Stimulated activated CD8-positive, alpha-beta memory T cell treated with anti-CD3 and anti-CD28 coated beads, Interleukin-4, amount 100 ng/mL, for 48 hours (primary cell): Measurements from ENCODE around the gene FADS2.

Experiments
- DNase-seq: peaks from one replicate; pipeline ENCODE4 v3.0.0-alpha.2; 2020

Gene FADS2

DNA sequence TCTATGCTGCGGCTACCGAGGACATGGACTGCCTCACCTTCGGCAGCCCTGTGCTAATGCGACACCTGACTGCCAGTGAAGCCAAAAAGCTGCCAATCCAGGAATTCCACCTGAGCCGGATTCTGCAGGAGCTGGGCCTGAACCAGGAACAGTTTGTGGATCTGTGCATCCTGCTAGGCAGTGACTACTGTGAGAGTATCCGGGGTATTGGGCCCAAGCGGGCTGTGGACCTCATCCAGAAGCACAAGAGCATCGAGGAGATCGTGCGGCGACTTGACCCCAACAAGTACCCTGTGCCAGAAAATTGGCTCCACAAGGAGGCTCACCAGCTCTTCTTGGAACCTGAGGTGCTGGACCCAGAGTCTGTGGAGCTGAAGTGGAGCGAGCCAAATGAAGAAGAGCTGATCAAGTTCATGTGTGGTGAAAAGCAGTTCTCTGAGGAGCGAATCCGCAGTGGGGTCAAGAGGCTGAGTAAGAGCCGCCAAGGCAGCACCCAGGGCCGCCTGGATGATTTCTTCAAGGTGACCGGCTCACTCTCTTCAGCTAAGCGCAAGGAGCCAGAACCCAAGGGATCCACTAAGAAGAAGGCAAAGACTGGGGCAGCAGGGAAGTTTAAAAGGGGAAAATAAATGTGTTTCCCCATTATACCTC is 32.1 kb upstream of the FADS2 start:
- no peak for DNase-seq

GRCh38 chr11:61797263-61797944 is 30.7 kb upstream of the FADS2 start:
- peak; percentile 70 for DNase-seq

- no peak for DNase-seq
Measured at GRCh38 chr11:61799665-61800284, 28.3 kb upstream of the FADS2 start.

DNA sequence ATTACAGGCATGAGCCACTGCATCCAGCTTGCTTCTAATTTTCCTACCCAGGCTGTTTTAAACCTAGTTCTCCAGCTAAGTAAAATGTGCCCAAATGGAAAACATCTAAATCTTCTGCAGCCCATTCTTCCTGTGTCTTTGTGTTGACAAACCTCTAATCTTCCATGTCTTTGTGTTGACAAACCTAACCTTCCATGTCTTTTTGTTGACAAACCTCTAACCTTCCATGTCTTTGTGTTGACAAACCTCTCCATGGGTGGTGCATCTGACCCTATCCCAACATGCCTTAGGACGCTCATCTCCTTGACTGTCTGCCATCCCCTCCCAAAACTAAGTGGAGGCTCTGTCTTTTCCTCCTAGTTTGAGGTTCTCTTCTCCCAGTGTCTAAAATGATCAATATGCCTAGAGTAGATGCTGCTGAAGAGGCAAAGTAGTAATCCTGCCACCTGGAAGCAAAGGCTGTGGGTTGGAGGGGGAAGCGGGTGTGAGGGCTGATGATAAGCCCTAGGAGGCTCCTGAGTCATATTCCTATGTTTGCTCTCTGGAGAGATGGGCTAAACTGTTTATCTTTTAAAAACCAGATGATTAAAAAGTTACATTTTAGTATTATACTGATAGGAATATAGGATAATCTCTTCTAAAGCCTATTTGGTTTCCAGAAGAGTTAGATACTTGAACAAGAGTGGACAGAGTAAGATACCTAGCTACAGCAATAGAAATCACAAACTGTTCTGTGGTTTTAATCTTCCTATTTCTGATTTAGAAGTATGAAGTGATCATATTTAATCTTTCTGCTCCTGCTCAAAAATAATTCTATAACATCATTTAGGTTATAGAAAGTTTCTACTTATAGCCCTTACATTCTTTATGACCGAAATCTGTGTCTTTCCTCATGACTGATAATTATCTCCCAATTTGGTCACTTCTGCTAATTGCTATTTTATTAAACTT is 27.5 kb upstream of the FADS2 start:
- DNase-seq = no peak

DNA sequence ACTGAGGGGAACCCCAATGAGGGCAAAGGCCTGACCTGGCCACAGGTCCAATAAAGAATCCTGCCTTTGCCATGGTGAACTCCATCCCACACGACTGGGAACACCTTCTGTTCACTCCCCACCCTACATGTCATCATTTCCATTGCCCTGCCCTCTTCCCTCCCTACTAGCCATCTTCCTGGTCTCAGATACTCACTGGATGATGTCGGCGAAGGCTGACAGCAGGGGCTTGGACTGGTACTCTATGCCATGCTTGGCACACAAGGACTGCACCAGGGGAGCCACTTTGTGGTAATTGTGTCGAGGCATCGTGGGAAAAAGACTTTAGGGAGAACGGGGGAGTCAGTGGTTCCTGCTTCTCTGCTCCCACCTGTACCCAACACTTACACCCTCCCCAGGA is 25.5 kb upstream of the FADS2 start:
- DNase-seq = no peak

GRCh38 chr11:61803889-61804647 is 24.0 kb upstream of the FADS2 start:
- no peak for DNase-seq

- DNase-seq = no peak
Measured at GRCh38 chr11:61805146-61805545, 23.0 kb upstream of the FADS2 start.

DNA sequence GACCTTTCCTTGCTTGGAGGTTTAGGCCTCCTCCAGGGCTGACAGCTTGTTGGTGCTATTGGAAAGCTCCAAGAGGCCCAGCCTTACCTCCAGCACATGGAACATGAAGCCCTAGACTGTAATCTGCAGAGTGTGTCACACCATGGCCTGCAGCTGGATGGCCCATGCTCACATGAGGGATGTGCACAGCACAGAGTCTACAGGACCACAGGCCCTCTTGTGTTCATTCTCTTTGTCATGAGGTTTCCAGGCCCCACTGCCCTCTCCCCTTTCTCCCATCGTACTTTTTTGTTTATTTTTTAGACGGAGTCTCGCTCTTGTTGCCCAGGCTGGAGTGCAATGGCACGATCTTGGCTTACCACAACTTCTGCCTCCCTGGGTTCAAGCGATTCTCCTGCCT is 21.3 kb upstream of the FADS2 start:
- no peak for DNase-seq

GRCh38 chr11:61810671-61811175 is 17.4 kb upstream of the FADS2 start:
- no peak for DNase-seq

- no peak for DNase-seq
Measured at GRCh38 chr11:61811831-61812230, 16.3 kb upstream of the FADS2 start.

DNA sequence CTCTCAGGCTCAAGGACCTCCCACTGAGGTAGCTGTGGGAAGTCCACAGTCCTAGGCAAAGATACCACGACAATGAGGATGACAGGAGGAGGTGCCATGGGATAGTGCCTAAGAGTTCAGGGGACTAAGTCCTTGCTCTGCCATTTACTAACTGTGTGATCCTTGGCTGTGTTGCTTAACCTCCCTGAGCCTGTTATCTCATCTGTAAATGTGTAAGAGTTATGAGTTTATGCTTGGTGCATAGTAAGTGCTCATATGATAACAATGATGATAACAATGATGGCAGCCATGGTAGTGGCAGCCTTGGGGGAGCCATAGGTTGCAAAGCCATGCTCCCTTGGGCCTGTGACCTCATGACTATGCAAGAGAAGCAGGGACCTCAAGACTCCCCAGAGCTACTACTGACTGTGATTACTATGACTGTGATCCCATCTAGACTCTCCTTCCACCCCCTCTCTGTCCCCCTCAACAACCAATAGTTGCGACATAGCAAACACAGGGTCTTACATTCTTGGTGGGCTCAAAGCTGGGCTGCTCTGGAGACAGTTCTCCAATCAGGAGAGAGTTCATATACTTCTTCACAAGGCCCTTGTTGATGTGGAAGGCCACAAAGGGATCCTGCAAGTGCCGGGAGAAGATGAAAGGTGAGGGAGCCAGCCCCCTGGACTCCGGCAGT is 15.2 kb upstream of the FADS2 start:
- DNase-seq = no peak

- DNase-seq = no peak
Measured at GRCh38 chr11:61814247-61814957, 13.7 kb upstream of the FADS2 start.

DNA sequence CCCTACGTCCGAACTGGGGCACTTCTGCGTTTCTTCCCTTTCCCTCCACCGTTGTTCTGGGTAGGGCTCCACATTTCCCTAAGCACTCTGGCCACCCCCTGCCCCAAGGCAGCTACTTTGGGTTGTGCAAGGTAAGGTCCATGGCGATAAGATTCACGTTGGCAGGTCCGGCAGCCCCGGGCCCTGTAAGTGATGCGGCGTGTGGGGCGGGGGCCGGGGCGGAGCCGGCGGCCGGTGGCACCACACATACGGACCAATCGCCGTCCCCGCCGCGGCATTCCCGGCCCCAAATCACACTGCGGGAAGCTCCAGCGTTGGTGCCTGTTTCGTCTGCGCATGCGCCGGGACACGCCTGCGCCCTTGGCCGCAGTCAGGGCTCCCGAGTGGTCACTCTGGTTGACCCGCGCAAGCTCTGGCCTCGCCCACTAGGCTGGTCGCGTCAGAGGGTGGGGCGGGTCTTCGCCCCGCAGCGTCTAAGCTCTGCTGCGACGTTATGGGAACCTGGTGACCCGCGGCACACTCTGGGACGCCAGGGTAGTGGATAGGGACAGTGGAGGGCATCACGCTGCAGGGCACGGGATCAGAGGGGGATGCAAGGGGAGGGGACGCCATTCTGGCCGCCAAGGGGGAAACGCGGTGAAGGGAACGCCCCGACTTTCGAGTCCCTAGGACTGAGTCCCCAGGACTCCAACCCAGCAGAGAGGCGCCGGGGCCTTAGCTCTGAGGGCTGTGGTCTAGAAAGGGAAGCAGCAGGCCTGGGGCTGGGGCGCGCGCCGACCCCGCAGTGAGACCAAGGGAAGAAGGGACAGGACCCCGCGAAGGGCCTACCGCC is 12.9 kb upstream of the FADS2 start:
- DNase-seq = peak; percentile 77

GRCh38 chr11:61815790-61816735 is 12.0 kb upstream of the FADS2 start:
- peak; percentile 77 for DNase-seq

GRCh38 chr11:61816736-61817455 is 11.2 kb upstream of the FADS2 start, which contains the start of gene FADS1:
TSS of gene FADS1 (minus strand) at chr11:61817003. CDS start at chr11:61816929, 74 bp downstream.
- DNase-seq = peak; percentile 90

DNA sequence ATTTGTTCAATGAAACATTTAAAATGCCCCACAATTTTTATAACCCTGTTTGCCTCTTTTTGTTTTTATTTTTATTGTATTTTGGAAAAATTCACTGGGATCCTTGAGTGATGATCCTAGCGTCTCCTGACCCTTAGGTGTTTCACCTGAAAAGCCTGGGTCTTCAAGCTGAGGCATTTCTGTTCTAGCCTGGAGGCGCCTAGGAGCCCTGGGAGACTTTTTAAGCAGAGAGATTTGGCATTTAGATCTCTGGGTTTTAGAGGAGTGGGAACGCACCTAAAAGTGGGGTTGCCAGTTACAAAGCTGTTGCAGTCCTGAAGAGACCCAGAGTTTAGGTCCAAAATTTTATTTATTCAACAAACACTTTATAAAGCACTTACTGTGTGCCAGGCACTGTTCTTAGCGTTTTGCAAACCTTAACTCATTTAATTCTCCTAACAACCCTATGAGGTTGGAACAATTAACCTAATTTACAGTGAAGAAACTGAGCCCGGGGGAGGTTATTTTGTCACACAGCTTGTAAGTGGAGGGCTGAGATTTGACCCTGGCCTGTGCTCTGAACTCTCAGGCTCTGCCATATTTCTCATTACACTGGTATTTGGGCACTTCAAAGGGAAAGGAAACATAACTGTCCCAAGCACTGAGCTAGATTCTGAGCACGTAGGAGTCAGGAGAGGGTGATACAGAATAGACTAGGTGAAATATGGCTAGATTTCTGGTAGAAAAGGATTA is 10.5 kb upstream of the FADS2 start:
- no peak for DNase-seq

DNA sequence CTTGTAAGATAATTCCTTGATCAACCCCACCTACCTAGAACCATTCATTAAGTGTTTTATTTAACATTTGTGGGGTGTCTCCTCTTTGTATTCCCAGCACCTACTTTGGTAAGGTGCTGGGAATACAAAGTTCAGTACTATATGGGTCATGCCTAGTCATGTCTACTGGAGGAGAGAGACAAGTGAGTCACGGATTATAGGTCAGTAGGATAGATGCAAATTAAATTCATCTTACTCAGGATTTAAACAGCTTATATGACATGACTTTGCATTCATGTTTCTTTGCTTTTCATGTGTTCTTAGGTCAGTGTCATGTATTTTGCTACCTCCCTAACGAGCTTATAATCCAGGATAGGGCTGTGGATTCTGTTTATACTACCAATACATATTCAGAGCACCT is 7.9 kb upstream of the FADS2 start:
- DNase-seq = no peak
